ENCODE data around the gene RAB31.

GRCh38 chr18:9741793-9742523 lies 33.9 kb downstream of the RAB31 start:
- TF ChIP-seq EZH2 (IDR thresholded peaks at IDR 0.05) (no peak), POLR2AphosphoS5 (IDR thresholded peaks at IDR 0.05; ENCODE audit: borderline replicate concordance, low read depth, low read length) (0 out of 2 replicates have a peak, but pooled peaks have one; percentile 44), FOXP2 (optimal IDR thresholded peaks at IDR 0.05; ENCODE audit: control extremely low read depth, extremely low read length, insufficient read depth) (no peak)
